ENCODE measurements around the gene CCER1.

DNA sequence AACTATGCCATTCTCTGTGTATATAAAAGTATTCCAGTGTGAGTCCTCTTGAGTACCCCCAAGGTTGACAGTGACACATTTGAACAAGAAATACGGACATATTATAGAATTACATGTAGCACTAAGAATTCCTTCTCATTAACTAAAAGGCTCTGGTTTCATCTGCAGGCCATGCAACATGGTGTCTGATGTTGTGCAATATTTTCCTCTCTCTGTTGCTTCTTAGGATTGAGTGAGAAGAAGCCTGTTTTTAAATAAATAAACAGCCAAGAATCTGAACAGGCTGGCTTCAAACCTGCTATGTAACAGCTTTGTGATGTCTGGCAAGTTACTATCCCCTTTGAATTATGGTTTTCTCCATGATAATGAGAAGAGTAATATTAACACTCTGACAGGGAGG, 22.2 kb upstream of the CCER1 start:
- no peak for TF ChIP-seq EZH2phosphoT487 (IDR thresholded peaks at IDR 0.05)
- TF ChIP-seq, protein P1, sequence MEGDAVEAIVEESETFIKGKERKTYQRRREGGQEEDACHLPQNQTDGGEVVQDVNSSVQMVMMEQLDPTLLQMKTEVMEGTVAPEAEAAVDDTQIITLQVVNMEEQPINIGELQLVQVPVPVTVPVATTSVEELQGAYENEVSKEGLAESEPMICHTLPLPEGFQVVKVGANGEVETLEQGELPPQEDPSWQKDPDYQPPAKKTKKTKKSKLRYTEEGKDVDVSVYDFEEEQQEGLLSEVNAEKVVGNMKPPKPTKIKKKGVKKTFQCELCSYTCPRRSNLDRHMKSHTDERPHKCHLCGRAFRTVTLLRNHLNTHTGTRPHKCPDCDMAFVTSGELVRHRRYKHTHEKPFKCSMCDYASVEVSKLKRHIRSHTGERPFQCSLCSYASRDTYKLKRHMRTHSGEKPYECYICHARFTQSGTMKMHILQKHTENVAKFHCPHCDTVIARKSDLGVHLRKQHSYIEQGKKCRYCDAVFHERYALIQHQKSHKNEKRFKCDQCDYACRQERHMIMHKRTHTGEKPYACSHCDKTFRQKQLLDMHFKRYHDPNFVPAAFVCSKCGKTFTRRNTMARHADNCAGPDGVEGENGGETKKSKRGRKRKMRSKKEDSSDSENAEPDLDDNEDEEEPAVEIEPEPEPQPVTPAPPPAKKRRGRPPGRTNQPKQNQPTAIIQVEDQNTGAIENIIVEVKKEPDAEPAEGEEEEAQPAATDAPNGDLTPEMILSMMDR (IDR thresholded peaks at IDR 0.05), result no peak
